ENCODE results near the gene IFT57.
"Not testable (repeated sequence)": the region's sequence is repeated elsewhere in the genome, so short reads cannot be mapped to it uniquely, and the experiment has no call there.

IFT57 gene

GRCh38 chr3:108221911-108222852 lies at the start of gene IFT57:
Gene IFT57 (minus strand): TSS chr3:108222424. CDS start chr3:108222322, 102 bp downstream.
- DNase-seq, result peak; percentile 86

GRCh38 chr3:108271626-108272025 lies 49.4 kb upstream of the IFT57 start:
- no peak for DNase-seq

GRCh38 chr3:108268235-108268634 lies 46.0 kb upstream of the IFT57 start:
- not testable (repeated sequence) for DNase-seq

- DNase-seq, result not testable (repeated sequence)
Observed at GRCh38 chr3:108264534-108265298, 42.5 kb upstream of the IFT57 start.

- no peak for DNase-seq
Observed at GRCh38 chr3:108255131-108255530, 32.9 kb upstream of the IFT57 start.

- DNase-seq, result no peak
Observed at GRCh38 chr3:108251844-108252243, 29.6 kb upstream of the IFT57 start.

GRCh38 chr3:108251265-108251664 lies 29.0 kb upstream of the IFT57 start:
- no peak for DNase-seq

- DNase-seq, result no peak
Observed at GRCh38 chr3:108250626-108251025, 28.4 kb upstream of the IFT57 start.

GRCh38 chr3:108243243-108243642 lies 21.0 kb upstream of the IFT57 start:
- DNase-seq, result no peak

GRCh38 chr3:108242776-108243175 lies 20.6 kb upstream of the IFT57 start:
- DNase-seq, result no peak

- DNase-seq, result no peak
Observed at GRCh38 chr3:108241721-108242120, 19.5 kb upstream of the IFT57 start.

- no peak for DNase-seq
Observed at GRCh38 chr3:108241146-108241545, 18.9 kb upstream of the IFT57 start.

GRCh38 chr3:108239082-108239481 lies 16.9 kb upstream of the IFT57 start:
- DNase-seq, result no peak

- DNase-seq, result no peak
Observed at GRCh38 chr3:108235290-108235689, 13.1 kb upstream of the IFT57 start.

GRCh38 chr3:108234387-108234957 lies 12.2 kb upstream of the IFT57 start:
- no peak for DNase-seq

- no peak for DNase-seq
Observed at GRCh38 chr3:108228286-108228685, 6.1 kb upstream of the IFT57 start.

- no peak for DNase-seq
Observed at GRCh38 chr3:108227131-108227530, 4.9 kb upstream of the IFT57 start.

GRCh38 chr3:108225221-108225620 lies 3.0 kb upstream of the IFT57 start:
- no peak for DNase-seq

GRCh38 chr3:108223928-108224327 lies 1.7 kb upstream of the IFT57 start:
- DNase-seq, result no peak

GRCh38 chr3:108222853-108223565 lies 785 bp upstream of the IFT57 start:
- DNase-seq, result peak; percentile 34

GRCh38 chr3:108221393-108221792 lies 831 bp downstream of the IFT57 start:
- DNase-seq, result no peak

GRCh38 chr3:108219336-108219735 lies 2.9 kb downstream of the IFT57 start:
- DNase-seq, result no peak

GRCh38 chr3:108218811-108219210 lies 3.4 kb downstream of the IFT57 start:
- DNase-seq, result no peak
